HG03520 (cell line): ENCODE results near the gene TMEM94.

ENCODE experiments used
- ATAC-seq: cut with Tn5 transposase; IDR thresholded peaks from one replicate; pipeline ENCODE4 v1.9.1; 2021; ENCODE audit warnings: mild to moderate bottlenecking, moderate library complexity; ENCODE audit not compliant: unreplicated experiment

TMEM94 gene

DNA sequence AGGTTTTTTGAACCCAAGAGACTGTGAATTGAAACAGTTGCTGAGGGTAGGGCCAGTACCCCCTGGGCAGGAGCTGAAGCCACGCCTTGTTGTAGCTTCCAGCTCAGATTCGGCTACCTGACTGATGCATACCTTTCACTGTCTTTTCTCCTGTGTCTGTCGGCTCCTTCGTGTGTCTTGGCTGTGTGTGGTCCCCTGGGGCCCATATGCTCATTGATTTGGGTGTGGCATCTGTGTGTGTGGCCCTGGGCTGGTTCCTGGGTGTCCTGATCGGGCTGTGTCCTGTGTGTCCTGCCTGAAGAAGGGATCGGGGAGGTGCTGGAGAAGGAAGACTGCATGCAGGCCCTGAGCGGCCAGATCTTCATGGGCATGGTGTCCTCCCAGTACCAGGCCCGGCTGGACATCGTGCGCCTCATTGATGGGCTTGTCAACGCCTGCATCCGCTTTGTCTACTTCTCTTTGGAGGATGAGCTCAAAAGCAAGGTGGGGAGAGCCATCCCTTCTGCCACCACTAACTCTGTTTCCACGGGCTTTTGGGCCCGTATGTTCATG lies 38.0 kb downstream of the TMEM94 start:
- ATAC-seq = no peak

GRCh38 chr17:75496005-75496404 lies 39.6 kb downstream of the TMEM94 start:
- no peak for ATAC-seq

DNA sequence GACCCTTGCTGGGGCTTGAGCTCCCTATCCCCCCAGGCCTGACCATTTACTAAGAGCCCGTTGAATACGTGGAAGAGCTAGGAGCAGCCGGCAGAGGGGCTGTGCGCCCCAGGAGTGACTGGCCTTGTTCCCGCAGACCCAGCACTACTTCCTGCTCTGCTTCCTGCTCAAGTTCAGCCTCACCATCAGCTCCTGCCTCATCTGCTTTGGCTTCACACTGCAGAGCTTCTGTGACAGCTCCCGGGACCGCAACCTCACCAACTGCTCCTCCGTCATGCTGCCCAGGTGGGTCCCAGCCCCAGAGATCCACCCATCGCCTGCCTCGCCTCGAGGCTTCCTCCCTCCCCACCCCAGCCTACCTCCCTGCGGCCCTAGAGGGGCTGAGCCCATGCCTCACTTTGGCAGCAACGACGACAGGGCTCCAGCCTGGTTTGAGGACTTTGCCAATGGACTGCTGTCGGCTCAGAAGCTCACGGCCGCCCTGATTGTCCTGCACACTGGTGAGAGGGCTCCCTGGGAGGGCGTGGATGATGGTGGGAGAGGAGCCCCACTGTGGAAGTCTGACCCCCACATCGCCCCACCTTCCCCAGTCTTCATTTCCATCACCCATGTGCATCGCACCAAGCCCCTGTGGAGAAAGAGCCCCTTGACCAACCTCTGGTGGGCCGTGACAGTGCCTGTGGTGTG lies 41.7 kb downstream of the TMEM94 start:
- ATAC-seq = no peak

DNA sequence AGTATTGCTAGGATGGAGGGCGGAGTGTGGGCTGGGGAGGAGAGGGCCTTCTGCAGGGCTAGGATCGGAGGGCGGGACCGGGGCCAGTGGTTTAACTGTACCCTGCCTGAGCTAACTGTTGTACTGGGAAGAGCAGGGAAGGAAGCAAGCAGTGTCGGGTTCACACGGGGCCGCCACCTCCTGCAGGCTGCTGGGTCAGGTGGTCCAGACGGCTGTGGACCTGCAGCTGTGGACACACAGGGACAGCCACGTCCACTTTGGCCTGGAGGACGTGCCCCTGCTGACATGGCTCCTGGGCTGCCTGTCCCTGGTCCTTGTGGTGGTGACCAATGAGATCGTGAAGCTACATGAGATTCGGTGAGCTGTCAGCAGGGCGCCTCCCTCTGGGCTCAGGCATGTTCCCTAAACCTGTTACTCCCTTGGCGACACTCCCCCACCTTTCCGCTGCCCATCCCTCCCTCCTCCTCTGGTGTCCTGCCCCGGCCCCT lies 42.3 kb downstream of the TMEM94 start:
- no peak for ATAC-seq

DNA sequence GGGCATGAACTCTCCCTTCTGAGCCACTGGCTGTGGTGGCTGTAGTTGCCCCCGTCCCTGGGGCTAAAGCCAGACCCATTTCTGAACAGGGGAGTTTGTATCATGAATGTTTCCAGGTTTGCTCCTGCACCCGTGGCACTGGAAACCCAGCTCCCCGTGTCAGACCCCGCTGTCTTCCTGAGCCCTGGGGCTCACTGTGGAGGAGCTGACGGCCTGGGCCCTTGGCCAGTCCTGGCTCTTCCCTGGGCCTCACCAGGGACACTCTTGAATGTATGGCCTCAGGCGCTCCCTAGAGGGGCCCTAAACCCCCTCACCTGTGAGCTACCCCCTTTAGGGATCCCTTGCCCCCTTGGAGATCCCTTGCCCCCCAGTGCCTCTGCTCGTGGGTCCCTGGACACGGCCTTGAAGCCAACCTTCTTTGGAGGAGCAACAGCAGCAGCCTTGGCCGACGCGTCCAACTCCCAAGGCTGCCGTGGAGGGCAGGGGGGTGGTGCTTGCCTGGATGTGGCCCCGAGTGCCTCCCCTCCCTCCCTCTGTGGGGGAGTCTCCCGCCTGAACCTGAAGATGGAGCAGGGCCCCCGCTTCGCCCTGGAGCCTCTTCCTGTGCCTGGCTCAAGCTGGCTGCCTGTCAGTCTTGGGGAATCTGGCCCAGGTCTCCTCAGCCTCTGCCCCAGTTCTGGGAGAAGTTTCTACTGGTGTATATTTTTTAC lies 43.0 kb downstream of the TMEM94 start:
- no peak for ATAC-seq

GRCh38 chr17:75500419-75501216 lies 44.2 kb downstream of the TMEM94 start:
- no peak for ATAC-seq

DNA sequence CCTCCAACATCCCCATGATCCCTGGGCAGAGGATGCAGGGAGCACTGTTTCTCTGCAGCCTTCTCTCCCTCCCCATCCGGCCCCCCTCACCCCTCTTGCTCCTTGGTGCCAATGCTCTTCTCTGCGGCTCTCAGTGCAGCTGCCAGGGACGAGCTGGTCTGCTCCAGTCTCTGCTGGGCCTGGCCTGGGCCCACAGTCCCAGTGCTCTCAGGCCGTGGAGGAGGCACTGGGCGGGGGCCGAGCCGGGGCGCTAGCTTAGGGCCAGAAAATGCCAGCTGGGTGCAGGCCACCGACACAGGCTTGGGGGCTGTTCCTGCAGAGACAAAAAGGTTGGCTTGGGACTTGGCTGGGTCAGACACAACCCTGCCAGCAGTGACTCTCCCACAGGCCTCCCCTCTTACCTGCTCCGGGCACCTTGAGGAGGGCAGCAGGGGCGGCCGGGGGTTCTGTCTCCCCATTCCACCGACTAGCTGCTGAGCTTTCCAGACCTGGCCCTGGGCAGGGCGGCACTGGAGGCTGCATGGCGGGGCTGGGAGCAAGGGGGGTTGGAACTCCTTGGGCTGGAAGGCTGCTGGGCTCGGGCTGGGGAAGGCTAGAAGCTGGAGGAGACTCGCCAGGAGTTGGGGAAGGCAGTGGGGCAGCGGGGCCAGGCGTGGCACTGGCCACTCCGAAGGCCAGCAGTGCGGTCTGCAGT lies 45.1 kb downstream of the TMEM94 start:
- ATAC-seq = no peak

- ATAC-seq = no peak
Observed at GRCh38 chr17:75502072-75502720, 45.8 kb downstream of the TMEM94 start.

DNA sequence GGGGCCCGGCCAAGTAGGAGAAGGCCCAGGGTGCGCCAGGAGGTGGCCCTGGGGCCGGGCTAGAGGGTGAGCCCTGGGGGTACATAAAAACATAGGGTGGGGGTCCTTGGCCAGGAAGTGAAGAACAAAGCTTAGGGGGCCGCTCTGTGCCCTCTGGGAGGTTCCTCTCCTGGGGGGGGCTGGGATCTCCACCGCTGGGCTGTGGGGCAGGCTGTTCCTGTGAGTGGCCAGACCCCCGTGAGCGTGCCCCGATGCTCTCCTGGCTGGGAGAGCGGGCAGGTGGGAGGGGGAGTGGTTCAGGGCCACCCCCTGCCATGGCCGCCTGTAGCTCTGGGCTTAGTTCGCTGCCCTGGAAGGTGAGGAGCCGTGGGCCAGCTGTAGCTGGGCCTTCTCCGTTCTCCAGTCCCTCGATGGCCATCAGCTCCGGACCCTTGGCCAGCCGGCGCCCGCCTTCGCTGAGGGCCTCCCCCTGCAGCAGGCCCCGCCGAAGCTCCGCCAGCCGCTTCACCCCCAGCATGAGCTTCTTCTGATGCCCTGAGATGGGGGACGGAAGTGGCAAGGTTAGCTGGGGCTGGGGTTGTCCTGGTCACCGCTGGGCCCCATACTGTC lies 46.4 kb downstream of the TMEM94 start:
- ATAC-seq = no peak

DNA sequence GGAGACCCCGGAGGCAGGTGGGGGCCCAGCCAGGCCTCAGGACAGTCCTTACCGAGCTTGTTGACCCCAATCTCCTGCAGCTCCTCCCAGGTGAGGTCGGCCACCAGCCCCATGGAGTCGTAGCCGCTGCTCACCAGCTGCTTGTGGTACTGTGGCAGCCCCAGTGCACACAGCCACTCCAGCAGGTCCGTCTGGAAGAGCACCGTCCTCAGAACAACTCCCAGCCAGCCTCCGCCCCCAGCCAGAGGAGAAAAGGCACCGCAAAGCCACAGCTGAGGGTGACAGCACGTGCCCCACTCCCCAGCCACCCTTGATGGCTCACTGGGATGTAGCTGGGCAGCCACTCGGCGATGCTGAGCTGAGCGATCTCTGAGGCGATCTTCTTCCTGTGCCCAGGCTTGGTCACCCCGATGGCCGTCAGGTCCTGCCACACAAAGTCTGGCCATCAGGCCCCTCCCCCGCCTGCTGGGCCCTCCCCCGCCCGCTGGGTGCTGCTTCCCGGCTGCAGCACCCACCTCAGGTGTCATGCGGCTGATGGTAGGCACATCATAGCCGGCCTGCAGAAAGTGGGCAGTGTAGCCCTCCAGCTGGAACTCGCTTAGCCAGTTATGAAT lies 47.0 kb downstream of the TMEM94 start:
- no peak for ATAC-seq

- ATAC-seq = no peak
Observed at GRCh38 chr17:75503976-75504346, 47.5 kb downstream of the TMEM94 start.

DNA sequence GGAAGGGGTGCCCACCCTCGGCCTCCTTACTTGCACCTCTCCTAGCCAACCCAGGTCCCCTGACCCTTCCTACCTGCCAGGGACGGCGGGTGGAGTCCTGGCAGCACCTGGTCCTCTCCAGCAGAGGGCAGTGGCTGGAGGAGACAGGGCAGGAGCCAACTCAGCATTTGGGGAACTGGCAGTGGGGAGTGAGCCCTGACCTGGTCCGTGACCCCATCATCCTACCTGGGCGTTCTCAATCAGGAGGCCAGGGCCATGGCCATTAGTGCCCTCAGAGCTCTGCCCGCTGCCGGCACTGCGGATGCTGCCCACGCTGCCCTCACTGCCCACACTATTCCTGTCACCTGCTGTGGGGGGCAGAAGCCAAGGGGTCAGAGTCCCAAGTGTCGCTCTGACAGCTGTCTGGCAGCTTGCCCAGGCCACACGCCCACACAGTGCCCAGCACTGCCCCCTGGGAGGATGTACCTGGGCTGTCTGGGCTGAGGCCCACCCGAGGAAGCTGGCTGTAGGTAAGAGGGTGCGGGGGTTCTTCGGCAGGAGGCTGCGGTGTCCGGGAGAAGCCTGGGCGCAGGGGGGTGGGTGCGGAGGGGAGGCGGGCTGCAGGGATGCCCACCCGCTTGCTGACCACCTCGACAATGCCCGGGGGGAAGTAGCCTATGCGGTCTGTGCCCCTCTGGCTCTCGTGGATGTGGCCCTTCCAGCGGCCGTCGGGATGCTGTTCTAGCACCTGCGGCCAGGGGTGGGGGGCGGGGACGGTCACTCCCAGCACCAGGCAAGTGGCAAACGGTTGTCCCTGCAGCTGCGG lies 48.1 kb downstream of the TMEM94 start:
- no peak for ATAC-seq

- ATAC-seq = no peak
Observed at GRCh38 chr17:75505152-75505409, 48.6 kb downstream of the TMEM94 start.

DNA sequence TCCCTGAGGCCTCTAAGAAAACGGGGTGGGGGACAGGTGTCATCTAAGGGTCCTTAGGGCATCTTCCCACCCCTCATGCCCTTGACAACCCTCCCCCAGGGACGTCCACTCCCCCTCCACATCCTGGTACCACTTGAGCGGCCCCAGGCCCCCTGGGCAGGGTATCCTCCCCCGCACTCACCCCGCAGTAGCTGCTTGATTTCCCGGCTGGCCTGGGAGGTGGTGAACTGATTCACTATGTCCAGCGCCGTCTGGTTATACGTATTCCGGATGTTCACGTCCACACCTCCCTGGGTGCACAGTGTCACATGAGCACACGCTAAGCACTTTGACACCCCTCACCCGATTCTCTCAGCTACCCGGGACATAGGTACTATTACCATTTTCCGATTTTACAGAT lies 49.2 kb downstream of the TMEM94 start:
- no peak for ATAC-seq

DNA sequence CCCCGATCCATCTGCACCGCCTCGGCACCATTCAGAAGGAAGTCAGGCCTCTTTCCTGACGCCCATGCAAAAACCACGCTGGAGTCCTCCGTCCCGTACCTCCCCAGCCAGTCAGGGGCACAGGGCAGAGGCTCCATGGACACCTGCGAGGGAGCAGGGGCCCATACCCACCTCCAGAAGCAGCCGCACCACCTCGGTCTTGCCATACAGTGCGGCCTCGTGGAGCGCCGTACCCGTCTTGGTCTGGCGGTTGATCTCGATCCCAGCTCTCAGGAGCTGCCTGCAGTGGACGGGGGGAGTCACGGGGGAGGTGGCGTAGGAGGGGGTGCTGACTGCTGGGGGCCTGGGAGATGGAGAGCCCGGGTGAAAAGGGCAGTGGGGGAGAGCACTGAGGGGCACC lies 49.7 kb downstream of the TMEM94 start:
- ATAC-seq = no peak

DNA sequence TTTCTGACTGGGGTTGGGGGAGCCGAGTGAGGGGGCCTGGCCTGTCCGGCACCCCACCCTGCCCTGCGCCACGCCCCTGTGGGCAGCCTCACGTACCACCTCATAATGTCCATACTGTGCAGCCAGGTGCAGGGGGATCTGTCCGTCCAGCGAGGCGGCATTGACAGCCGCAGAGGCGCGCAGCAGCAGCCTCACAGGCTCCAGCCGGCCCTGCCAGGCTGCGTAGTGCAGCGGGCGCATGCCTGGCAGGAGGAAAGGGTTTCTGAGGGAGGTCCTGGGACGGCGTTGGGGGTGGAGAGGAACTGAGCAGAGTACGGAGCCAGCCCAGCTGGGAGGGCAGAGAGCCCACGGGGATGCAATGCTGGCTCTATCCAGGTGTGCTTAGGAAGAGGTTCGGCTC lies 50.5 kb downstream of the TMEM94 start:
- ATAC-seq = no peak

GRCh38 chr17:75507733-75508719 lies 51.6 kb downstream of the TMEM94 start:
- no peak for ATAC-seq

DNA sequence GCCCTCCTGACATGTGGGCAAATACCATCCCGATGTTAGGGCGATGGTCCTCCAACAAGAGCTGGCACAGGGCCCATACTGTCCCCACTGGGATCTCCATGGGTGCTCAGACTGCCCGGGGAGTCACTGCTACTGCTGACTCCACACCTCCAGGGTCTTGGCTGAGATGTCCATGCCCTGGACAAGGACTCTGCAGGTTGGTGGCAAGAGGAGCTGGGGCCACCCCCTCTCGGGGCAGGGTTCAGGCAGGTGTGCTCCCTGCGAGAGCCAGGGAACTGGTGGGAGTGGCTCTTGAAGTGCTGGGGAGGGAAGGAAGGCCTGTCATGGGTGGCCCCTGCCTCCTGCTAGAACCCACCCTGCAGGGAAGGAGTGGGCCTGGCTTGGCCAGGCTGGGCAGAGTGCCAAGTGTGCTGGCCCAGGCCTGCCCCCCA lies 52.5 kb downstream of the TMEM94 start:
- no peak for ATAC-seq
